GM18517 (cell line): ENCODE measurements around the gene PNPLA5.

ENCODE experiments used
- ATAC-seq: cut with Tn5 transposase; IDR thresholded peaks from one replicate; pipeline ENCODE4 v1.9.1; 2021; ENCODE audit warnings: mild to moderate bottlenecking, moderate library complexity; ENCODE audit not compliant: unreplicated experiment

The PNPLA5 gene

DNA sequence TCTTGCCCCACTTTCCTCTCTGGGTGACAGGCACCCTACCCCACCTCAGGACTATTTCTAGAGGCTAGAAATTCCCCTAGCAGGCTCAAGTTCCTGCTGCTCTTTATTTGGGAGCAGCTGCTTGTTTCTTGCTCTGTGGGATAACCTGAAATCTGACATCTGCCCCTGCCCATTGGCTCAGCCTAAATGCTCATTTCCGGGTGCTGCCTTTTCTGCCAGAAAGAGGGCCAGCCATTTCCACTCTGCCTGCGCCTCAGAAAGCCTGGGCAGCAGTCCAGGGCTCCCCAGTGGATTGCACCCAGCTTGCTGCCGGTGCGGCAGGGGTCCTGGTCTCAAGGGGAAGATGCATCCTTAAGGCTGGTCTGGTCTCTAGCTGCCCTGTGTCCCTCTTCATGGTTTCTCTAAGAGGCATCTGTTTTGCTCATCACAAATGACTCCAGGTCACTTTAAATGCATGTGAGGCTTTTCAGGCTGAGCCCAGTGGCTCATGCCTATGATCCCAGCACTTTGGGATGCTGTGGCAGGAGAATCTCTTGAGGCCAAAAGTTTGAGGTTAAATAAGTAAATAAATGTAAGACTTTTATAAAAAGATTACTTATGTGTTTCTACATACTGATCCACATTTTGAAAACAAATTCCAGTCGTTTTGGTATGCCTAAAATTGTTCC lies 10.3 kb upstream of the PNPLA5 start:
- ATAC-seq: no peak

DNA sequence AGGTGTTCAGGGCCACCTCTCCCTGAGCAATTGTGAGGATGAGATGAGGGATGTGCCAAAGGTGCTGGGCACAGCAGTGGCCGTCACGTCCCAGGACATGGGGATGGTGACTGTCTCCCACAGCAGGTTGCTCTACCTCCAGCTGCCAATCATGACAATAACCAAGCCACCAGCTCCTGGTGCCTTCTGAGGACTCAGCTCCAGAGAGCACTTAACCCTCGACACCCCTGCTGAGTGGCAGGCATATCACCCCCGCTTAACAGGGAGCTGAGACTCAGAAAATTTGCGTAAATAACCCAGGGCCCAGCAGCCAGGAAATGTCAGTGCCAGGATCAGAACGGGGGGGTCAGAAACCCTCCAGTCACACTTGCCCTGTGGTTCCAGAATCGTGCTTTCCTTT lies 8.4 kb upstream of the PNPLA5 start:
- ATAC-seq: no peak

DNA sequence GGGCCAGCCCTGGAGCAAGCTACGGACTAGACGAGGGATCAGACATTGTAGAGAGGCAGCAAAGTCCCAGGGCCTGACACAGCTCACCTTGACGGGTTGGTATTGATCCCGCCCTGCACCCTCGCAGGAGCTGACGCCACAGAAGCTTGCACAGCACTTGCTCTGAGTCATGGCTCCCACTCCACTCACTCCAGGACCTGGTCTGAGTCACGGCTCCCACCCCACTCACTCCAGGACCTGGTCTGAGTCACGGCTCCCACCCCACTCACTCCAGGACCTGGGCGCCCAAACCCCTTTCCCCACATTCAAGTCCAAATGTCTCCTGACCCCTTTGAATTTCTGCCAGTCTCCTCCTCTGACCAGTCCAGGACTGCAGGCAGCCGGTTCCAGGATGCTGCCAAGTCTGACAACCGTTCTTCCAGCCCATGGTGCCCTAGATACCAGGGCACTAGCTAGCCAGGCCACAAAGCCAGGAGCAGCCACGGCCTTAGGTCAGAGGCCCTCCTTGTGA lies 6.0 kb upstream of the PNPLA5 start:
- no peak for ATAC-seq

DNA sequence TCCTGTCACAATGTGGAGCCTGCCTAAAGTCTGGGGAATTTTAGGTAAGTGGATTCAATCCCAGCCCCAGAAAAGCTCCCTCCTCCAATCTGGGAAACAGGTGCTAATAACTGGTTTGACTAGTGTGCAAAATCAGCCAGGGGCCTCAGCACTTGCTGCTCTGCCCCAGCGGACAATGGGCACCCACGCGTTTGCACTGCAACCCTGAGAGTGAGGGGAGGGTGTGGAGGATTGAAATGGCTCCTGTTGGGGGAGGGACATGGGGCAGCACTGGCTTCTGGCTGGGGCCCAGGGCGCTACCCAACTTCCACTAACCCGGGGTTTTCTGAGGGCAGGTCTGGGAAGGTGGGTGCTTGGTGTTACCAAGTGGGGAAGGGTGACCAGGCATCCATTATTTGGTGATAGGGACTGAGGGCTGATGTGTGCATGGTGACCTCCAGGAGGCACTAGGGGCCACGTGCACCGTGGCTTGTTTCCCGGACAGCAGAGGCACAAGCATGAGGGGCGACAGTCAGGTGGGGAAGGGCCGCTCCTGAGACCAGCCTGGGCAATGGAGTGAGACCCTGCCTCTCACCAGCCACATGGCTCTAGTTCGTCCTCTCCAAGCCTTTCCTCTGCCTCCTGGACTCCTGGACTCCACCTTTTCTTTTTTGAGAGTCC lies 4.3 kb upstream of the PNPLA5 start:
- ATAC-seq: no peak

DNA sequence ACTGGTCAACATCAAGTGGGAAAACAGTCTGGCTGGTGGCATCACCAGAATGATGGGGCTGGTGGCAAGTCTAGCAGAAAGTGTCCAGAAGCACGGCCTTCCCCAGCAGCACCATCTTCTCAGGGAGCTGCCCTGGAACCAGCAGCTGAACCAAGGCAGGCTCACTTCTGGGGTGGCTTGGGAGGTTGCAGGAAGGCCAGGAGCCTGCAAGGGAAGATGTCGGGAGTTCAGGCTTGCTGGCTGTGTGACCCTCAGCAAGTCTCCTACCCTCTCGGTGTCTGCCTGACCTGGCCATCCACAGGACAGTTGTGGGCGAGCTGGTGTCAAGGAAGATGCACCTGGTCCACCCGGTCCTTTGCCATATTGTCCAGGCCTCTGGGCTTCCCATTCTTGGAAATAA lies 2.3 kb upstream of the PNPLA5 start:
- no peak for ATAC-seq

DNA sequence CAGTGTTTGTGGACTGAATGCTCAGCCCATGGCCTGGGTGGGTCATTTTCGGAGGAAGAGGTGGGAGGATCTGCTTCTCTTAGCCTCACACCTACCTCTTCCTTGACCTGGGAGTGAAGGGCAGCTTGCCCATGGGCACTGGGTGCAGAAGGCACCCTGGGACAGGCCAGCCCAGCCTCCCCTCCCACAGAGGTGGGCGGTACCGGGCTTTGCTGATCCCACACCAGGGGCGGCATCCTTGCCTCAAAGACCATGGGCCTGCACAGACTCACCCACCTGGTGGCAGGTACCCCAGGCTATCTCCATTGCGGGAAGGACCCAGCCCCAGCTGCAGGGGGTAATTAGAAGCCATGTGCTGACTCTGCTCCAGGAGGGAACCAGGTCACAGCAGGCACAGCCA lies 1.5 kb upstream of the PNPLA5 start:
- no peak for ATAC-seq

DNA sequence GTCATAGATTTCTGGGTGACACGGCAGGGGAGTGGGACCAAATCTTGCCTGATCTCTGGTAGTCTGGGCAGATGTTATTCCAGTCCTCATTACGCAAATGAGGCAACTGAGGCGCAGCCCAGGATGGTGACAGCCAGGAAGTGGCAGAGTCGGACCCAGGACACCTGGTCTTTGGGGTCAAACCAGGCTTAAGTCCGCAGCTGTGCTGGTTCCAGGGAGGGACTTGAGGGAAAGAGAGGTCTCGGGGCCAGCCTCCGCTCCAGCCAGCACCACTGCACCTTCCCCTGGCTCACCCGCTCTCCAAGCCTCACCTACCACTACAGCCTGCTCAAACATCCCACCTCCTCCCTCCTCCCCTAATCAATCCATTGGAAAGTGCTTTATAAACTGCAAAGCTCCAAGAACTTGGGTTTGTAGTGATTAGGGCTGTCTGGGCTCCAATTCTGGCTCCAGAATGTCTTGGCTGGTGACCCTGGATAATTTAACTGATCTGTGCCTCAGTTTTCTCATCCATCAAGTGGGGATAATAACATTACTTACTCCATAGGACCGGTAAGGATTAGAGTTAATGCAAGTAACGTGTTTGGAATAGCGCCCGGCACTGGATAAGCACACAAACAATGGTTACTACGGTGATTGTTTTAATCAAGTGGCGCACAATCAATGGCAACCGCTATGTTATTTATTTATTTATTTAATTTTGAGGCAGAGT lies 526 bp upstream of the PNPLA5 start:
- ATAC-seq: no peak

DNA sequence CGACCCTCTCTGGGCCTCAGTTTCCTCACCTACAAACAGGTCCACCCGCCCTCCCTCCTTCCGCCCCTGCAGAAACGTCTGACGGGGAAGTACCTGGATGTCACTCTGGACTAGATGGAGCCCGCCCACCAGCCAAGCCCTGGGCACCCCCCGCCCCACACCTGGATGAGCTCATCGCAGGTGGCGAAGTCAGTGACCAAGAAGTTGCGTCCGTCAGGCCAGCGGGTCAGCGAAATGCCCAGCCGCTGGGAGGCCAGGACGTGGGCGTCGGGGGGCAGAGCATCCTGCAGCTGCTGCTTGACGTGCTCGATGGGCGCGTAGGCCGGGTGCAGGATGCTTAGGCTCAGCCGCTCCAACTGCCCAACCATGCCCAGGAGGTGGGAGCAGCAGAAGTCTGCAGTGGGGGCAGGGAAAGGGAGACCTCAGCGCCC lies 897 bp downstream of the PNPLA5 start:
- ATAC-seq: no peak

DNA sequence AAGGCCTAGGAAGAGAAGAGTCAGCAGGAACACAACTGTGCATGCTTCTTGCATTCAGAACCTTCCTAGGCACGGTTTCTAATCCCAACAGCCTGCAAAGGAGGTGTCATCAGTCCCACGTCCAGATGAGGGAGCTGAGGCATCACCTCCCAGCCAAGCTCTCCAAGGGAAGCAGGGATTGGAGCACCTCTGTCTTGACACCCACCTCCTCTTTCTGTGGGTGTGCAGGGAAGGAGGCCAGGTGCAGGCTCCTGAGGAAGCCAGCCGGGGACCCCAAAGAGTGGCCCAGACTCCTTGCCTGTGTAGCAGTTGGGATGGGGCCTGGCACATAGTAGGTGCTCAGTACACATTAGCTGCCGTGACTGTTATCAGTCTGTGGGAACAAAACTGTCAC lies 2.0 kb downstream of the PNPLA5 start:
- ATAC-seq: no peak

DNA sequence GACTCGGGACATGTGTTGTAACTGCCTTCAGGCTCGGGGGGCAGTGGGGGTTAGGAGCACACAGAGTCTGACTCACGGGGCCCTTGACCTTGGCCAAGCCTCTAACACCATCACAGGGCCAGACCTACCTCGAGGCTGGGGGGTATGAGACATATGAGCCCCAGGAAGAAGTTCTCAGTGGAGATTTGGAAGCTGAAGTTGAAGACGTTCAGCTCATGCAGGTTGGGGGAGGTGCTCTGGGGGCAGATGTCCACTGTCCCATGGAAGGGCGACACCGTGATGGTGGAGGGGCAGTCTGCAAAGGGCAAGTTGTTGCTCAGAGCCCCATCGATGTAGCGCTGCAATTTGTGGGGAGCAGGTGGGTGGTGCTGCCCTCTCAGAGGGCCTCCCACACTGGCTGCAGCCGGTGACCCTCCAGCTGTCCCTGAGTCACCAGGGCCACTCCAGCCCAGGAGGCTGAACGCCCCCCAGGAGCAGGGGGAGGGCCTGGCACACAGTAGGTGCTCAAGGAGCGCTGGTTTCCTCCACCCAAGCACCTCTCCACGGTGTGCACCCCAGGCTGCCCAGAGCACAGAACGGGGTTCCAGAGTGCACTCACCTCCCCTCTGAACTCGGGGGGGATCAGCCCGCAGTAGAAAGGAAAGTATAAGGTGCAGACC lies 2.5 kb downstream of the PNPLA5 start:
- no peak for ATAC-seq

DNA sequence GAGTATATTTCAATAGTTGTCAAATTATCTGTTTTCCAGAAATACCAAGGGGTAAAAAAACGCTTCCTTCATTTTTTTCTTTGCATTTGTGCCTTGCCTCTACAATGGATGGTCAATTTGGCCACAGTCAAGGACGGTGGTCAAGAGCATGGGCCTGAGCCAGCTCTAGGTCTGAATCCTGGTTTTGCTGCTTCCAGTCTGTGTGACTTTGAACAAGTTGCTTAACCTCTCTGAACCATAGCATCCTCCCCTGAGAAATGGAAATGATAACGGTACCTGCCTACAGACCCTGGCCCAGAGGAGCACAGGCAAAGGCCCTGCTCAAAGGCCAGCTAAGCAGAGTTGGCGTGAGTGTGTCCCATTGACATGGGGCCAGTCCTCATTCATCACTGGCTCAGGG lies 3.1 kb downstream of the PNPLA5 start:
- ATAC-seq: no peak

DNA sequence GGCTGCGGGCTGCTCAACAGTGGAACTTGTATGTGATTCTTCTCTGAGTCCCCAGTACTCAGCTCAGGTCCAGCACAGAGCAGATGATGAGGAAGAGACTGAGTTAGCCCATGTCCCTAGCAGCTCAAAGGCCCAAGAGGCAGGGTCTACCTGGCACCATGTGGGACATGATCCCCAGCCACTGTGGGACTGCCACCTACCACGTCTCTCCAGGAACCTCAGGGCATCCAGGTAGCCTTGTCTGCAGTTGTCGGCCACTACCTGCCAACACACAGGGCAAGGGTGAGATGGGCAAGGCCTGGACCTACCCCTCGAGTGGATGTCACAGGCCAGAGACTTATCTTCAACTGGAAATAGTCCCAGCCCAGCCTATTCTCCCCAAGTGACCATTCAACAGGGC lies 4.4 kb downstream of the PNPLA5 start:
- no peak for ATAC-seq

DNA sequence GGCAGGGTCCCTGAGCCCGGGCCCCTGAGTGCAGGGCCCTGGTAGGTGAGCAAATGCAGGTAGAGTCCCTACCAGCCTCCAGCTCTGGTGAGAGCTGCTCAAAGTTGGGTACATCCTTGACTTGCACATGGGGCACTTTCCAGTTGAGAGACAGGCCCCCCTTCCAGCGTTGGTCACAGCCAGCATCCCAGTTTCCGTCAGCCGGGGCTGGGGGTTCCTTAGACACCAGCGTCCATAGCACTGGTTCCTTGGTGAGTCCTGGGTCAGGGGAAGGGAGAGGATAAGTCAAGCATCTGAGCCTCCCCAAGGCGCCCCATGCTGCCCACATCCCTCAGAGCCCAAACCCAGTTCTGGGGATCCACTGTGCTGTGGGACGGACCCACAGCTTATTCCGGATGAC lies 5.6 kb downstream of the PNPLA5 start:
- ATAC-seq: no peak

DNA sequence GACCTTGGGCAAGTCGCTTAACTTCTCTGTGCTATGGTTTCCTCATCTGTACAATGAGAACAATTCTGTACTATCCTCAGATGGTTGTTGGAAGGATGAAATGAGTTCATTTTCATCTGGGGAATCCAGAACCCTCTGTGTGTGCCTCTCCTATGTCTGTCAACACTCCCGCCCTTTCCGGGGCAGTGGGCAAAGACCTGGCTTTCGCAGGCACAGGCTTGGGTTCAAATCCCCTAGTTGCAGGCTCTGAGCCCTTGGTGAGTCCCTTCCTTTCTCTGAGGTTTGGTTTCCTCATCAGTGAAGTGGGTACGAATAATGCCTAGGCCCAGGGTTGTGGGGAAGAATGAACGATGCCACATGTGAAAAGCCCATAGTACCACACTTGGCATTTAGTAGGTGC lies 6.0 kb downstream of the PNPLA5 start:
- ATAC-seq: no peak

DNA sequence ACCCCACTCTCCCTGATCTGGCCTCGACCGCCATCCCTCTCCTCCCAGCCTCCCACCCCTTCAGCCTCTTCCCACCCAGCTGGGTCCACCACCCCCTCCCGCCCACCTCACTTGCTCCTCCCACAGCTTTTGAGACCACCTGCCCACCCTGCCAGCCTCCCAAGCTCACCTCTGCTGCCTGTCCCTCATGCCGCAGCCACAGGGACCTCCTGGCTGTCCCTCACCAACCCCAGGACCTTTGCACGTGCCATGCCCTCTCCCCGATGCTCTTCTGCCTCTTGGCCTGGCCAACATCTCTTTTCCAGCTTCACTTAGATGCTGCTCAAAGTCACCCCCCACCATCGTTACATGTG lies 6.5 kb downstream of the PNPLA5 start:
- no peak for ATAC-seq

DNA sequence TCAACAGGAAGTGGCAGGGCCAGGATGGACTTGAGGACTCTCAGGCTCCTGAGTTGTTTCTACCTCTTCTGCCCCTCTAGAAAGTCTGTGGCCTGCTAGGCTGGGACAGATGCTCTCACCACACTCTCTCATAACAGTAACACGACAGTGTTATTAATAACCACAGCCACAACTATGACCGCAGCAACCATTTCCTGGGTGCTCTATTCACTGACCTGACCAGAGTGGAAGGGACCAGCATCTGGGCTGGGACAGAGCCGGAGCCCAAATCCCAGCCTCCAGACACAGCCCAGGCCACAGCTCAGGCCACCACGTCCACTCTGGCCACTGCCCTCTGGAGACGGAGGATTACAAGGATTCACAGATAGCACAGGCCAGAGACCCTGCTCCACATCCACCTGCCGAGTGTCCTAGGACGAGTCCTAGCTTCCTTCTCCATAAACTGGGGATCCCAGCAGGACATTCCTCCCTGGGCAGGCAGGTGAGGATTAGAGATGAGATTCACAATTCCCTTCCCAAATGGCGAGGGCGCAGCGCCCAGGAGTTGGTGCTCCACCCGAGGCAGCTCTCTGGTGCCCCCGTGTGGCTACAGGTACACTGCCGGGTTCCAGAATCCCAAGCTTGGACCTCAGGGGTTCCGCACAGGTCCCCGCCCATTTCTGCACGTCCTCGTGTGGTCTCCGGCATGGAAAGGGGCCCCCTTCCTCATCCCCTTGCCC lies 7.1 kb downstream of the PNPLA5 start:
- no peak for ATAC-seq

DNA sequence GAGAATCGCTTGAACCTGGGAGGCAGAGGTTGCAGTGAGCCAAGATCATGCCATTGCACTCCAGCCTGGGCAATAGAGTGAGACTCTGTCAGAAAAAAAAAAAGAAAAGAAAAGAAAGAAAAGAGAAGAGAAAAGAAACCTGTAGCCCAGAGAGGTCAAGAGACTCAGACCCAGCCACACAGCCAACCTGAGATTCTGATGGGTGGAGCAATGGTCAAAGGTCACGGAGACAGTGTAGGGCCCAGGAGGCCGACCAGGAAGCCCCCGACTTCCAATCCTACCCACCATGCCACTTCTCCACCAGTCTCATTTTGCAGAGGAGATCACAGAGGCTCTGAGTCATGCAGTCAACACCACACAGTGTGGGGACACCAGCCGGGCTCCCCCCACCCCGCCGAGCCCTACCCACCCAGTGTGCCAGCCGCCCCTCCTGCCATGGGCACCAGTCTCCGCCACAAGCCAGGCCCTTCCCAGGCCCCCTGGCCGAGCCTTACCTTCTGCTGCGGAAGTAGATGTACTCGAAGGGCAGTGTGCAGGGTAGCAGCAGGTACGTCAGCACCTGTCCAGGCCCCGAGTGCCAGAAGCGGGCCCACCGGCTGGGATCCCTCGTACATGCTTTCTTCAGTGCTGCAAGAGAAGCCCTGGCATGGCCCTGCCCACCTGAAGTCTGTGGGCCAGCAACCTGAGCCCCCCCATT lies 7.9 kb downstream of the PNPLA5 start:
- no peak for ATAC-seq

DNA sequence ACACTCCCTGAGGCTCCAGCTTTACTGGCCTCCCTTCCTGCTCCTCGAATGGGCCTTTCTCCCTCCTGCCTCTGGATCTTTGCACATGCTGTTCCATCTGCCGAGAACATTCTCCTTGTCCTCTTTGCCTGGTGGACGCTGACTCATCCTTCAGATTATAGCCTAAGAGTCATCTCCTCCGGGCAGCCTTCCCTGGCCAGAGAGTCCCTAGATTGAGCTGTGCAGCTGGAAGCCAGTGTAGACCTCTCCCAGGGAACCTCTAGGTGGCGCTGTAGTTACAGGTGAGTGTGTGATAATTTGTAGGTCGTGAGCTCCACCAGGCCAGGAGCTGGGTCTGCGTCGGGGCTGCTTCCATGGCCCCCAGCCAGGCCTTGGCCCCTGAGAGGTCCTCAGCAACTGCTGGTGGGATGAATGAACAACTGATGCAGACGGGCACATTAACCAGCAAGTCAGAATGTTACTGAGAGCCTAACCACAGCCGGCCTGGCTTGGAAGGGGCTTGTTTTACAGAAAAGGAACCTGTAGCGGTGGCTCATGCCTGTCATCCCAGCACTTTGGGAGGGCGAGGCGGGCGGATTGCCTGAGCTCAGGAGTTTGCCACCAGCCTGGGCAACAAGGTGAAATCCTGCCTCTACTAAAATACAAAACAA lies 8.7 kb downstream of the PNPLA5 start:
- ATAC-seq: no peak

DNA sequence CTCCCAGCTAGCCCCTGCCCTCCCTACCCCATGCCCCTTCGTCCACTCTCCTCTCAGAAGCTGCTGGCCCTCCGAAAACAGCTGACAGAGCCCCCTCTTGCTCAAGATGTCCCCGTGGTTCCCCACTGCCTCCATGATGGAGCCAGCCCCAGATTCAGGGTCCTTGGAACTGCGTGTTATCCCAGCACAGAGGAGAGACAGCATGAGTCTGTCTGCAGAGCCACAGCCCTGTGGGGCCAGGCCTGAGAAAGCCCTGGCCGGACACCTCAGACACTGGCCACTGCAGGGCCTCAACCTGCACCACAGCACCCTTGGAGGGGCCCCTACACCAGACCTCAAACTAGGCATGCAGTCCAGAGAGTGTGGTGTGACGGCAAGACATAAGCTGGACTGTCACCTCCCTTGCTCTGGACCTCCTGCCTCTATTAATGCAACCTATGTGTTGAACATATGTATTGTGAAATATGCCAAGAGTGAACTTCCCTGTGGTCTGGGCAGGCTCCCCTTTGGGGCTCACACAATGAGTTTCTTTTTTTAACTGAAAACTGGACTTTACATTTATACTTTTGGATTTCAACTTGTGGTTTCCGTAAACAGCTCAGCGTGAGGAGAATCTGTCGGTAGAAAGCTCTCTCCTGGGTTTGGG lies 9.6 kb downstream of the PNPLA5 start:
- no peak for ATAC-seq
